PC-9 (cell line): ENCODE data around the gene KCNK7. TPM values are rescaled to one million over a fixed set of nuclear protein-coding genes. Genes with fewer than 3 reads are reported as not detected.

Experiments
- BruUV-seq: library from RNA; stranded (reverse); fragments of 400-500 nt; replicated peaks from 2 replicates; lab custom pipeline; 2021; lab: Mats Ljungman, UMichigan
- CTCF ChIA-PET: fragments of 300-600 bp; sonication (Branson Sonifier 250); formaldehyde crosslinking; loops from one replicate; lab custom pipeline; 2022; ENCODE audit warnings: antibody characterized with exemption; lab: Charles Lee
- POLR2A ChIA-PET: fragments of 300-600 bp; sonication (Branson Sonifier 250); formaldehyde crosslinking; loops from one replicate; lab custom pipeline; 2022; ENCODE audit warnings: antibody characterized with exemption; ENCODE audit not compliant: unreplicated experiment; lab: Charles Lee
- DNase-seq, 2 experiments: peaks; one replicate each; pipeline versions ENCODE4 v3.0.0 to v3.0.0-alpha.2; 2015 to 2022; ENCODE audit warnings: mixed read lengths in 1 of 2
- H2AFZ ChIP-seq: fragments of 200-600 bp; sonication (generic); 2 replicates; pipeline ENCODE4 v1.8.1; 2017; ENCODE audit warnings: antibody characterized with exemption
- H3F3A ChIP-seq: fragments of 200-600 bp; sonication (generic); 2 replicates; pipeline ENCODE4 v1.8.1; 2017; ENCODE audit warnings: antibody characterized with exemption, mild to moderate bottlenecking, low read depth; ENCODE audit not compliant: insufficient read depth
- H3K27ac ChIP-seq: fragments of 200-600 bp; sonication (generic); 2 replicates; pipeline ENCODE4 v1.6.1; 2016; ENCODE audit warnings: mixed run types
- H3K27me3 ChIP-seq: fragments of 200-600 bp; sonication (generic); 2 replicates; pipeline ENCODE4 v1.6.1; 2016; ENCODE audit warnings: low read depth, mixed run types; ENCODE audit not compliant: insufficient read depth
- H3K36me3 ChIP-seq: fragments of 200-600 bp; sonication (generic); 2 replicates; pipeline ENCODE4 v1.6.1; 2016; ENCODE audit warnings: low read depth, mixed run types
- H3K4me1 ChIP-seq: fragments of 200-600 bp; sonication (generic); replicated peaks from 2 replicates; pipeline ENCODE4 v1.6.1; 2016; ENCODE audit warnings: mixed run types; ENCODE audit not compliant: insufficient read depth
- H3K4me2 ChIP-seq: fragments of 200-600 bp; sonication (generic); 2 replicates; pipeline ENCODE4 v1.6.1; 2017; ENCODE audit warnings: mixed run types
- H3K4me3 ChIP-seq: fragments of 200-600 bp; sonication (generic); 2 replicates; pipeline ENCODE4 v1.6.1; 2016; ENCODE audit warnings: mixed run types
- H3K79me2 ChIP-seq: fragments of 200-600 bp; sonication (generic); 2 replicates; pipeline ENCODE4 v1.6.1; 2017; ENCODE audit warnings: low read depth, mixed run types
- H3K9me2 ChIP-seq: fragments of 200-600 bp; sonication (generic); 2 replicates; pipeline ENCODE4 v1.8.1; 2017; ENCODE audit warnings: mild to moderate bottlenecking; ENCODE audit not compliant: insufficient read depth
- H3K9me3 ChIP-seq: fragments of 200-600 bp; sonication (generic); 2 replicates; pipeline ENCODE4 v1.8.1; 2016; ENCODE audit warnings: low read depth; ENCODE audit not compliant: insufficient read depth
- H4K20me1 ChIP-seq: fragments of 200-600 bp; sonication (generic); 2 replicates; pipeline ENCODE4 v1.8.1; 2017; ENCODE audit not compliant: insufficient read depth
- CTCF ChIP-seq: fragments of 200-600 bp; sonication (generic); conservative IDR thresholded peaks from 2 replicates; pipeline ENCODE4 v1.6.1; 2017; ENCODE audit warnings: mixed run types, antibody characterized with exemption, mild to moderate bottlenecking, moderate library complexity
- EZH2 ChIP-seq: fragments of 200-600 bp; sonication (generic); IDR thresholded peaks from 2 replicates; pipeline ENCODE4 v1.8.0; 2017; ENCODE audit warnings: antibody characterized with exemption, low read depth
- intact Hi-C: fragments of 100-400 bp; cut with micrococcal nuclease; formaldehyde crosslinking; loops from one replicate; pipeline ENCODE4 v1.10.0; 2022; ENCODE audit not compliant: unreplicated experiment
- total RNA-seq: library from RNA; stranded (reverse); gene quantifications from 2 replicates; pipeline ENCODE4 v1.2.3, GENCODE V29; 2021

The KCNK7 gene
- total RNA-seq, 1 experiment from 2014 or later, result not detected

GRCh38 chr11:65623852-65624616 lies 28.4 kb upstream of the KCNK7 start:
- Histone ChIP-seq H3K36me3 (peaks cover 29% of the 10 kb centered on the region), H3K4me1 (no peaks in the 10 kb centered on the region), H4K20me1 (peaks cover 41% of the 10 kb centered on the region), H3K4me3 (no peak overlapping the region), H3K4me2 (no peak overlapping the region), H3K27me3 (no peaks in the 10 kb centered on the region), H3K27ac (no peak overlapping the region), H2AFZ (no peak overlapping the region), H3K9me2 (no peaks in the 10 kb centered on the region), H3F3A (no peaks in the 10 kb centered on the region), H3K79me2 (peaks cover 7% of the 10 kb centered on the region), H3K9me3 (no peaks in the 10 kb centered on the region)
- CTCF ChIA-PET, result no interaction called here
- no peak for DNase-seq
- TF ChIP-seq EZH2, result no peak
- no peak for TF ChIP-seq CTCF
- POLR2A ChIA-PET, result no interaction called here
- intact Hi-C loops, result no loop called here
- BruUV-seq, result no TSS peak

- H3K27me3 ChIP-seq, result no peaks in the 10 kb centered on the region
- H3K36me3 ChIP-seq, result peaks cover 29% of the 10 kb centered on the region
- intact Hi-C loops, result no loop called here
- no peak for DNase-seq
- H3K9me3 ChIP-seq, result no peaks in the 10 kb centered on the region
- H3K4me1 ChIP-seq, result no peaks in the 10 kb centered on the region
- H3F3A ChIP-seq, result no peaks in the 10 kb centered on the region
- no peak overlapping the region for H2AFZ ChIP-seq
- H3K9me2 ChIP-seq, result no peaks in the 10 kb centered on the region
- no peak overlapping the region for H3K4me2 ChIP-seq
- H3K27ac ChIP-seq, result no peak overlapping the region
- peaks cover 16% of the 10 kb centered on the region for H3K79me2 ChIP-seq
- no TSS peak for BruUV-seq
- H3K4me3 ChIP-seq, result no peak overlapping the region
- TF ChIP-seq CTCF (no peak), EZH2 (no peak)
- ChIA-PET CTCF (no interaction called here), POLR2A (interaction anchor here (0.5 to 0.6 kb wide), 2 partner anchors 82 to 666 kb away, joined by 3 to 5 read pairs; partner anchors contain the start of gene YIF1A)
- H4K20me1 ChIP-seq, result peaks cover 50% of the 10 kb centered on the region
These were observed 27.6 kb upstream of the KCNK7 start for GRCh38 chr11:65623177-65623576.

- Histone ChIP-seq H3K4me3 (no peak overlapping the region), H3K9me2 (no peaks in the 10 kb centered on the region), H3K79me2 (peaks cover 28% of the 10 kb centered on the region), H3K4me1 (peaks cover 5% of the 10 kb centered on the region; the same call in 1 of the 2 replicates), H3F3A (no peaks in the 10 kb centered on the region), H3K36me3 (peaks cover 27% of the 10 kb centered on the region), H3K9me3 (no peaks in the 10 kb centered on the region), H4K20me1 (peaks cover 60% of the 10 kb centered on the region), H3K27me3 (no peaks in the 10 kb centered on the region), H3K4me2 (no peak overlapping the region), H3K27ac (no peak overlapping the region), H2AFZ (no peak overlapping the region)
- ChIA-PET POLR2A (no interaction called here), CTCF (no interaction called here)
- TF ChIP-seq EZH2 (no peak), CTCF (no peak)
- DNase-seq, result no peak
- intact Hi-C loops, result no loop called here
- BruUV-seq, result no TSS peak
These were observed 26.4 kb upstream of the KCNK7 start for GRCh38 chr11:65622011-65622410.
